ENCODE results near the gene RHOJ.

The RHOJ gene

GRCh38 chr14:63209160-63209559 is 4.9 kb downstream of the RHOJ start:
- DNase-seq = no peak

GRCh38 chr14:63210812-63211211 is 6.6 kb downstream of the RHOJ start:
- DNase-seq = no peak

- DNase-seq = no peak
These were observed 8.0 kb downstream of the RHOJ start for GRCh38 chr14:63212209-63212608.

- DNase-seq = no peak
These were observed 8.7 kb downstream of the RHOJ start for GRCh38 chr14:63212776-63213500.

- DNase-seq = no peak
These were observed 10.4 kb downstream of the RHOJ start for GRCh38 chr14:63214417-63215196.

GRCh38 chr14:63220526-63220925 is 16.3 kb downstream of the RHOJ start:
- DNase-seq = no peak

GRCh38 chr14:63223596-63223995 is 19.4 kb downstream of the RHOJ start:
- DNase-seq = no peak

- no peak for DNase-seq
These were observed 20.0 kb downstream of the RHOJ start for GRCh38 chr14:63224196-63224595.

- no peak for DNase-seq
These were observed 24.0 kb downstream of the RHOJ start for GRCh38 chr14:63228217-63228616.

- no peak for DNase-seq
These were observed 25.3 kb downstream of the RHOJ start for GRCh38 chr14:63229330-63230059.

GRCh38 chr14:63231766-63232165 is 27.5 kb downstream of the RHOJ start:
- no peak for DNase-seq

GRCh38 chr14:63237791-63238190 is 33.5 kb downstream of the RHOJ start:
- DNase-seq = no peak

- no peak for DNase-seq
These were observed 36.0 kb downstream of the RHOJ start for GRCh38 chr14:63240221-63240620.

- DNase-seq = no peak
These were observed 36.9 kb downstream of the RHOJ start for GRCh38 chr14:63241096-63241495.

GRCh38 chr14:63243646-63244045 is 39.4 kb downstream of the RHOJ start:
- no peak for DNase-seq

- DNase-seq = no peak
These were observed 41.6 kb downstream of the RHOJ start for GRCh38 chr14:63245893-63246292.

- DNase-seq = no peak
These were observed 44.0 kb downstream of the RHOJ start for GRCh38 chr14:63248211-63248610.

GRCh38 chr14:63249092-63249491 is 44.8 kb downstream of the RHOJ start:
- DNase-seq = no peak

- DNase-seq = no peak
These were observed 53.1 kb downstream of the RHOJ start for GRCh38 chr14:63257299-63257698.

GRCh38 chr14:63262446-63262845 is 58.2 kb downstream of the RHOJ start:
- DNase-seq = no peak

GRCh38 chr14:63266106-63266505 is 61.9 kb downstream of the RHOJ start:
- no peak for DNase-seq

GRCh38 chr14:63267171-63267570 is 62.9 kb downstream of the RHOJ start:
- DNase-seq = no peak

- DNase-seq = no peak
These were observed 64.5 kb downstream of the RHOJ start for GRCh38 chr14:63268771-63269170.
